Tibial nerve (tissue), 4 donors: ENCODE measurements around the gene PEX12.

ENCODE experiments used
- EP300 ChIP-seq, 2 donors: sonication (generic); formaldehyde crosslinking; IDR thresholded peaks; one replicate each; pipeline ENCODE4 v1.6.1; 2017; ENCODE audit warnings: antibody characterized with exemption in 2 of 2, mild to moderate bottlenecking in 1 of 2
- POLR2A ChIP-seq, 2 donors: fragments of 450-650 bp; IDR thresholded peaks; one replicate each; pipeline ENCODE4 v1.6.1; 2017; ENCODE audit warnings: antibody characterized with exemption in 2 of 2, mild to moderate bottlenecking in 2 of 2, moderate library complexity in 2 of 2
- TF ChIP-seq, protein P1 (sequence below), 5 experiments: fragments of 200-600 bp in 3 of 5; fragments of 450-650 bp in 2 of 5; sonication (generic) in 3 of 5; IDR thresholded peaks; one replicate each; pipeline ENCODE4 v1.5.1; 2016 to 2019; ENCODE audit warnings: antibody characterized with exemption in 5 of 5, mild to moderate bottlenecking in 3 of 5, moderate library complexity in 2 of 5

DNA sequence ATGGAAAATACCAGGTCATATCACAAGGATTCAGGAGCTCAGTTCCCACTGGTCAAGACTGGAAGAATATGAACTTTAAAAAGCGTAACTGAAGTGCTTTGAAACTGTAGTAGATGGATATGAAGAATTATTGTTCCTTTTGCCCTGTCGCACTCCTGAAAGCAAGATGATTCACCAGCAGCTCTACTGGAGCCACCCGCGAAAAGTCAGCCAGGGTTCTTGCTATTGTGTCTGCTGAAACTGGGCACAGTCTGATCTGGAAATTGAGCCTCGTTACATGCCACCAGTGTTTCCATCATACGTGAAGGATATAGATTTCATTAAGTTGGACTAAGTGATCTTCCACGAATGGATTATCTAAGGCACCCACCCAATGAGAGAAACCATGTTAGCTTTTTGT is 25.3 kb upstream of the PEX12 start:
- TF ChIP-seq POLR2A (IDR thresholded peaks at IDR 0.05) = no peak
- TF ChIP-seq, protein P1, sequence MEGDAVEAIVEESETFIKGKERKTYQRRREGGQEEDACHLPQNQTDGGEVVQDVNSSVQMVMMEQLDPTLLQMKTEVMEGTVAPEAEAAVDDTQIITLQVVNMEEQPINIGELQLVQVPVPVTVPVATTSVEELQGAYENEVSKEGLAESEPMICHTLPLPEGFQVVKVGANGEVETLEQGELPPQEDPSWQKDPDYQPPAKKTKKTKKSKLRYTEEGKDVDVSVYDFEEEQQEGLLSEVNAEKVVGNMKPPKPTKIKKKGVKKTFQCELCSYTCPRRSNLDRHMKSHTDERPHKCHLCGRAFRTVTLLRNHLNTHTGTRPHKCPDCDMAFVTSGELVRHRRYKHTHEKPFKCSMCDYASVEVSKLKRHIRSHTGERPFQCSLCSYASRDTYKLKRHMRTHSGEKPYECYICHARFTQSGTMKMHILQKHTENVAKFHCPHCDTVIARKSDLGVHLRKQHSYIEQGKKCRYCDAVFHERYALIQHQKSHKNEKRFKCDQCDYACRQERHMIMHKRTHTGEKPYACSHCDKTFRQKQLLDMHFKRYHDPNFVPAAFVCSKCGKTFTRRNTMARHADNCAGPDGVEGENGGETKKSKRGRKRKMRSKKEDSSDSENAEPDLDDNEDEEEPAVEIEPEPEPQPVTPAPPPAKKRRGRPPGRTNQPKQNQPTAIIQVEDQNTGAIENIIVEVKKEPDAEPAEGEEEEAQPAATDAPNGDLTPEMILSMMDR (IDR thresholded peaks at IDR 0.05) = no peak
- TF ChIP-seq EP300 (IDR thresholded peaks at IDR 0.05) = no peak
